22Rv1 (cell line): Measurements from ENCODE around the gene GTF2IRD1.

ENCODE experiments used
- H3K27ac ChIP-seq: fragments of 450-650 bp; 2 replicates; pipeline ENCODE4 v1.5.1; 2017
- CTCF ChIP-seq: fragments of 450-650 bp; IDR thresholded peaks from 2 replicates; pipeline ENCODE4 v1.5.1; 2017; ENCODE audit warnings: mild to moderate bottlenecking
- ZFX ChIP-seq: fragments of 450-650 bp; IDR thresholded peaks from 2 replicates; pipeline ENCODE4 v1.6.1; 2017; ENCODE audit warnings: antibody characterized with exemption, borderline replicate concordance

Gene GTF2IRD1

DNA sequence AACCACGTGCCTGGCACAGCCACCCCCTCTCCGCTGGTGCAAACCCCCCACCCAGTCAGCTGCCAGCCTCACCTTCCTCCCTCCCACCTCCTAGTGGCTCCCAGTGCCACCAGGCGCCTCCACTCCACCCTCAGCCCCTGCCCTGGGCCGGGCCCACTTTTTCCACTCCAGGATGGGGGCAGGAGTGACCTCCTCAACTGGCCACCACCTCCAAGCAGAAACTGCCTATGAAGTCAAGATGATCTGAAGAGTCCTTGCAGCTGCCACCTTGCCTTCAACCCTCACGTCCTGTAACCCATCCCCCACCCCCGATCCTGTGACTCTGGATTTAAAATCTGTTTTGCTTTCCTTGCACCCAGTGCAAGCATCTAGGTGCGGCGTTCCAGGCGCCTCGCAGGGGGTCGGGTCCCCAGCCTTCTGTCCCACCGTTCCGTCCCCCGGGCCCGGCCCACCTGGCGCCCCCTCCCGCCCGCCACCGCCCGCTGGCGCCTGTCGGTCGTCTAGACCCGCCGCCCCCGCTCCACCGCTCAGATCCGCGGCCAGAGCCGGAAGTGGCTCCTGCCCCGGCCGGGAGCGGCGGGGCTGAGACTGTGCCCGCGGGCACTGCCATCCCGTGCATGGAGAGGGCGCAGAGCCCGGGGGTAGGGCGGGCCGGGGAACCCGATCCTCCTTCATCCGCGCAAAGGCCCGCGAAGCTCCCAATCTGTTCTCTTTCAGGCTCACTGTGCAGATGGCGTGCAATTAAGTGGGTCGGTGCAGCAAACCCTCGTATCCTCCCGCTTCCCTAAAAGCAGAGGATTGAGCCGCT, 152.6 kb downstream of the GTF2IRD1 start:
- peak overlapping the region; percentile 68 for H3K27ac ChIP-seq
- TF ChIP-seq ZFX (no peak), CTCF (peak; percentile 51)

DNA sequence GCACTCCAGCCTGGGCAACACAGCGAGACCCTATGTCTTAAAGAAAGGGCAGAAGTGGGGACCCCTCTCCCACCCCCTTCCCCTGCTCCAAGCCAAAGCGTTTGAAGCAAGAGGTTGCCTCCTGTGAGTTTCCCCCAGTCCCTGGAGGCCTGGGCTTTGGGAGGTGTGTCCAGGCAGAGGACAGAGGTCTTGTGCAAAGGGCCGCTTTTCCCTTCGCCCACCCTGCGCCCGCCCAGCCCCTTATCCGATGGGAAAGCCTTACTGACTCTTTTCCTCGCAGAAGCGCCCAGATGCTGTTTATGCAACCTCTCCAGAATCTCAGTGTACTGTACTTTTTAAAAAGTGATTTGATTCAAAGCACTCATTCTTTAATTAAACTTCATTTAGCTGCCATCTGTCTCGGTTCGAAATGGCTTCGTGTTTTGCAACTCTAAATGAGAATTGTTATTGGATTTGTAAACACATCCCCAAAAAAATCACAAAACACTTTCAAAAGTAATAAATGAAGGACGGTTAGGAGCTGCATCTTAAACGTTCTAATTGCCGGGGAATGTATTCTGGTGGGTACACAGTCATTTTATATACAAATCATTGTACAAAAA, 153.3 kb downstream of the GTF2IRD1 start:
- TF ChIP-seq CTCF (no peak), ZFX (no peak)
- peak overlapping the region; percentile 68 for H3K27ac ChIP-seq

DNA sequence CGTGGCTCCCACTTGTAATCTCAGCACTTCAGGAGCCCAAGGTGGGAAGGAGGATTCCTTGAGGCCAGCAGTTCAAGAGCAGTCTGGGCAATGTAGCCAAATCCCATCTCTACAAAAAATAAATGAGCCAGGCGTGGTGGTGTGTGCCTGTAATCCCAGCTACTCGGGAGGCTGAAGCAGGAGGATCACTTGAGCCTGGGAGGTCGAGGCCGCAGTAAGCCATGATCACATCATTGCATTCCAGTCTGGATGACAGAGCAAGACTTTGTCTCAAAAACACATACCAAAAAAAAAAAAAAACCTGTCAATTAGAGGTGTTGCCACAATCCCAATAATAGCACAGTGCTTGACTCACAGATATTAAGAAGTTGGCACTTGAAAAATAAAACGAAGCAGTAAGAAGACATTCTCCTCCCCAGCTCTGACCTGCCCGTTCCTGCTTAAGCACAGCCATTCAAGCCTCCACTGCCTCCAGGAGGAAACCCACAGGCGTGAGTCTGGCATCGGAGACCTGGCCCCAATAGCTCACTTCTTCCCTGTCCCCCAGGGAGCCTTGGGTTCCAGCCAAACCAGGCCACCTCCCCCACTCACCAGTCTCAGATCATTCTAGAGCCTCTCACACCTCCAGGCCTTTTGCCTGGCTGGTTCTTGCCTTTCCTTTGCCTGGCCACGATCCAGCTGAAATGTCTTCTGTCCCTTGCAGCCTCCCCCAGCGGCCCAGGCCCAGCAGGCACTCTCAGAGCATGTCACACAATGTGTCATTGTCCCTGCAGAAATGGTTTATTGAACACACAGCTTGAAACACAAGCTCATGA, 158.5 kb downstream of the GTF2IRD1 start:
- TF ChIP-seq ZFX = no peak
- TF ChIP-seq CTCF = no peak
- no peak overlapping the region for H3K27ac ChIP-seq

- no peak for TF ChIP-seq ZFX
- no peak for TF ChIP-seq CTCF
- no peak overlapping the region for H3K27ac ChIP-seq
These were observed 162.5 kb downstream of the GTF2IRD1 start for GRCh38 chr7:74615933-74616780.

DNA sequence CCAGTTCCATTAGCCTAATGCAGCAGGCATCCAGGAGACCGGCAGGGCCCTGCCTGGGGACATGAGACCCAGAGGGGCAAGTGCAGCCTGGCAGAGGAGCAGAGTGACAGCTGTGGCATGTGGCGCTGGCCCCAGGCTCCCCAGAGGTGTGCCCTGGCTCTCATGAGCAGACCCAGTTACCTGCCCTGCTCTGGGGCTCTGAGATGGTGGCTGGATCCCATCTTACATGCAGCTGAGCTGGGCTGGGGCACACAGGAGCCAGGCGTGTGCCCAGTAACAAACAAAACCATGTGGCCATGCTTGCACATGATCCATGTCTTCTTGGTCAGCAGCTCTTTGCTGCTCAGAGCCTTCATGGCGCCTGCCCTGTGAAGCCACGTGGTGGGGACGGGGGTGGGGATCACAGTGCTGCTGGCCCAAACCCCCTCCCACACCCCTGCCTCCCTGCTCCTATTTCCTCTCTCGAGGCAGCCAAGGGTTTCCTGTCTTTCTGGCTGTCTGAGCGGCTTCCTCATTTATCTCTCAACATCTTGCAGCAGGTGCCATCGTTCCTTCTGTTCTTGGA, 163.6 kb downstream of the GTF2IRD1 start:
- no peak overlapping the region for H3K27ac ChIP-seq
- TF ChIP-seq CTCF = no peak
- TF ChIP-seq ZFX = no peak

DNA sequence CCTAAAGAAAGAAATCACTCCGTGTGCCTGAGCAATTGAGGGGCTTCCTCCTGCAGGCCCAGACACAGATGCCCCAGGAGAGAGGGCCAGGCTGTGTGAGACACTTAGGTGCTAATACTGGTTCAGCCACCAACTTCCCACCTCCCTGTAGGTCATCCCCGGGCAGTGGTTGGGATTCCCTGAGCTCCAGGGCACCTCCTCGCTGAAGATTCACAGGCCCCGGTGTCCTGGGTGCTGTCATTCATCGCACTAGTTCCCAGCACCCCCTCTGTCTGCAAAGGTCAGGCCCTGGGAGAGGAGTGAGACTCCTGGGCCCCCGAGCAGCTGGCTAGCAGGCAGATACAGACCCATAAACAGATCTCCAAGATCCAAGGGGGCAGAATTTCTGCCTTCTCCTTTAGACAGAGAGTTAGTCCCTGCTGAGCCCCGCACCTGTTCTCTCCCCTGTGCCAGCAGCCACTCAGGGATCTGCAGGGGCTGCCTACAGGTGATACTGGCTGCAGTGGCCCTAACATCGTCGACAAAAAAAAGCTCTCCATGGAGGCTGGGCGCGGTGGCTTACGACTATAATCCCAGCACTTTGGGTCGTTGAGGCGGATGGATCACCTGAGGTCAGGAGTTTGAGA, 165.6 kb downstream of the GTF2IRD1 start:
- TF ChIP-seq ZFX = no peak
- TF ChIP-seq CTCF = no peak
- no peak overlapping the region for H3K27ac ChIP-seq
